GM12864 (cell line): ENCODE data around the gene CPLX1.

Experiments used
- DNase-seq: peaks from one replicate; pipeline ENCODE4 v3.0.0-alpha.2; 2011; ENCODE audit warnings: low read depth
- H3K4me3 ChIP-seq: 2 replicates; pipeline ENCODE4 v1.5.1; 2011; ENCODE audit warnings: mild to moderate bottlenecking, low read depth, low read length, control low read depth
- CTCF ChIP-seq: IDR thresholded peaks from 2 replicates; pipeline ENCODE4 v1.5.1; 2011; ENCODE audit warnings: low read depth, mild to moderate bottlenecking, moderate library complexity, low read length, control low read depth, inconsistent platforms; ENCODE audit errors: missing control alignments

Gene CPLX1

DNA sequence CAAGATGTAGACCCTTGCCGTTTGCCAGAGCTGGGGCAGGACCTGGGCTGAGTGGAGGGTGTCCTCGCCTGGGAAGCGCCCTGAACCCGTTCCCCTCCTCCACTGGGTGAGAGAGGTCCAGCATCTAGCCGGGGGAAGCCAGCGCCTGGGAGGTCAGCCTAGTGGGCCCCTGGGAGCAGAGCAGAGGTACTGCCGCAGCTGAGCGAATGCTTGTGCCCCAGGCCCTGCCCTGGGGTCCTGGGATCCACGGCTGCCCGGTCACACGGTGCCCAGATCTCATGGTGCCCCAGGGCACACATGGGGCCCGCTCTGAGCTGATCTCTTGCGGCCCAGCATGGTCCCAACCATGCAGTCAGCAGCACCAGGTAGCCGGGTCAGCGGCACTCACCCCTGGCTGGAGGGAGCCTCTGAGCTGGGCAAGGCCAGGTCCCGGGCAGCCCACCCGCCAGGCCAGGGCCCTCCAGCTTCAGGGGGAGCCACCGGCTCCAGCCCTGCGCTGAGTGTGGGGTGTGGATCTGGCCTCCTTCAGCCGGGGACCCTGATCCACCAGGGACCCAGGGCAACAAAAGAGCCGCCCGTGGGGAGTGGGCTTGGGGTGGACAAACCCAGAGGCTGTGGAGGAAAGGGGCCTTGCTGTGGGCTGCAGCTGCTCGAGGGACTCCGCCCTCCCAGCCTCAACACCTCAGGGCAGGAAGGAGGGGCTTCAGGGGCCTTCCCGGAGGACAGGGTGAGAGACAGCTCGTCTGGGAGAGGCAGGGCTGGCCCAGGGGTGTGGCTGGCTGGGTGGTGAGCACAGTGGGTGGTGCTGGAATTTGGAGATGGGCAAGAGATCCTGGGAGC lies 4.1 kb upstream of the CPLX1 start:
- no peak for TF ChIP-seq CTCF
- no peak overlapping the region for H3K4me3 ChIP-seq
- DNase-seq: no peak

- no peak for TF ChIP-seq CTCF
- no peak for DNase-seq
- H3K4me3 ChIP-seq: no peak overlapping the region
Observed at GRCh38 chr4:829291-829690, 3.4 kb upstream of the CPLX1 start.

DNA sequence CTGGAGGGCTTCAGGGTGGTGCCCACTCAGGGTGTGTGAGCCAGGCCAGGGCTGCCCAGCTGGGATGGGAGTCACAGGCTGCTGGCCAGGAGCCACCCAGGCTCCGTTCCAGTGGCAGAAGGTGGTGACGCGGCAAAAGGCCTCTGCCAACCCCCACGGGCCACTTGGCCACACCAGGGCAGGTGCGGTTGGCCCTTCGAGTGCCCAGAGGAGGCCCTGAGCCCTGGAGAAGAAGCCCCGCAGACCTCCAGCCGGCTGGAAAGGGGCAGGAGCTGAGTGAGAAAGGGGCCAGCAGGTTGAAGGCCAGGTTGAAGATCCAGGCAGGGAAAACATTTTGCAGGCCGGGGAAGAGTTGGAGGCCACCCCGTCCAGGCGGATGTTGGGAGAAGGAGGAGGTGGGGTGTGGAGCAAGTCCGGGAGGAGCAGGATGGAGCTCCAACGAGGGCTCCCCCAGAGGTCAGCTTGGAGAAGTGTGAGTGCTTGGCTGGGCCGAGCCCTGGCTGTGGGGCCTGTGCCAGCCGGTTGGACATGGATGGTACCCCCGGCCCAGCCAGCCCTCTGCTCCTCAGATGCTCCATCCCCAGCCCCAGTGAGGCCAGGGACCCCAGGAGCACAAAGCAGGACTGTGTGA lies 2.8 kb upstream of the CPLX1 start:
- no peak for DNase-seq
- TF ChIP-seq CTCF: no peak
- no peak overlapping the region for H3K4me3 ChIP-seq

DNA sequence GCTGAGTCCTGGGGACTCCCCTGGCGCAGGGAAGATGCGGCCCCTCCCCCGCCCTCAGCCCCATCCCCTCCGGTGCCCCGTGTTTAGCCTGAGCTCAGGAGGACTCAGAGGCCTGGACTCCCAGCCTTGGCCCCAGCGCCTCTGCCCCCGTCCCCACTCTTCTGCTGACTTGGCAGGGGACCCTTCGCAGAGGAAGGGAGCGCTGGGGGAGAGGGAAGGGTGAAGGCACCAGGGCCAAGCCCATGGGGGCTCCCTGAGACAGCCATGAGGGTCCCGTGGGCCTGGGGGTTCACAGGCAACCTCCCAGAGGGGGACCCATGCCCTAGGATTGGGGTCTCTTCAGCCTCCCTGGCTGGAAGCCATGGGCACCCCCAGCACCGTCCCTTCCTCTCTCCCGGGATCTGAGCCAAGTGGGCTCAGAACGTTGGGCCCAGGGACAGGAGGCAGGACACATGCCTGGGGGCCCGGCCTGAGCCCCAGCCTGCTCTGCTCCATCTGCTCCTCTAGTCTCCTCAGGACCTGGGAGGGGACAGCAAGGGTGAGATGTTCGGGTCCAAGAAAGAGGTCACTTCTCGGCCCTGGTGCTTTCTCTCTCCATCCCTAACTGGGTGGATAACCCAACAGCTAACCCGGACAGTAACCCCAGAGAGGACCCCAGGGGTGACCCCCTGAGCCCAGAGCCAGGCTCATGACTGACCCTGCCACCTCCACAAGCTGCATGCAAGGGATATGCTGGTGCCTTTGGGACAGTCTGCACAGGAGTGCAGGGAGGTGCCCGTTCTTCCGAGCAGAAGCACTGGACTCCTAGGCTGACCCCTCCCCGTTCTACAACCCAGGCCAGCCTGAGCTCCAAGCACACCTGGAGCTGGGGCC lies 1.5 kb upstream of the CPLX1 start:
- no peak for DNase-seq
- H3K4me3 ChIP-seq: no peak overlapping the region
- no peak for TF ChIP-seq CTCF

- no peak for TF ChIP-seq CTCF
- no peak for DNase-seq
- H3K4me3 ChIP-seq: no peak overlapping the region
Observed at GRCh38 chr4:826508-827208, 729 bp upstream of the CPLX1 start.

GRCh38 chr4:825063-825970 lies 612 bp downstream of the CPLX1 start:
- no peak overlapping the region; the same call in 1 of the 2 replicates for H3K4me3 ChIP-seq
- no peak for DNase-seq
- no peak for TF ChIP-seq CTCF
